ENCODE data around the gene LHFPL4.

DNA sequence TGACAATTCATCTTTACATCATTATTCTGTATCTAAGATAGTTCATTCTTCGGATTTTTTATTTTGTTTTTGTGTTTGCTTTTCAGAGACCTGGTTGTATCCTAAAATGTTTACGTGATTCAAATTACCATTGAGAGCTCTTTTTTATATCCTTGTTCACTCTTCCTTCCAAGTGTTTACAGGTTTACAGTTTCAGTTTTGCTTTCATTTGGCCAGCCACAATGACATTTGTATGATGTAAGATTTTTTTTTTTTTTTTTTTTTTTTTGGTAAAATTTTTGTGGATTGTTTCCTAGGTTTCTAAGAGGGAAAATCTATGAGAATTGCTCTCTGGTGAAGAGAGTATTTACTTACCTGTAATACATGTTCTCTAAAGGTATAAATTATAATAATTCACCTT, 101.2 kb downstream of the LHFPL4 start:
- TF ChIP-seq, protein P1, sequence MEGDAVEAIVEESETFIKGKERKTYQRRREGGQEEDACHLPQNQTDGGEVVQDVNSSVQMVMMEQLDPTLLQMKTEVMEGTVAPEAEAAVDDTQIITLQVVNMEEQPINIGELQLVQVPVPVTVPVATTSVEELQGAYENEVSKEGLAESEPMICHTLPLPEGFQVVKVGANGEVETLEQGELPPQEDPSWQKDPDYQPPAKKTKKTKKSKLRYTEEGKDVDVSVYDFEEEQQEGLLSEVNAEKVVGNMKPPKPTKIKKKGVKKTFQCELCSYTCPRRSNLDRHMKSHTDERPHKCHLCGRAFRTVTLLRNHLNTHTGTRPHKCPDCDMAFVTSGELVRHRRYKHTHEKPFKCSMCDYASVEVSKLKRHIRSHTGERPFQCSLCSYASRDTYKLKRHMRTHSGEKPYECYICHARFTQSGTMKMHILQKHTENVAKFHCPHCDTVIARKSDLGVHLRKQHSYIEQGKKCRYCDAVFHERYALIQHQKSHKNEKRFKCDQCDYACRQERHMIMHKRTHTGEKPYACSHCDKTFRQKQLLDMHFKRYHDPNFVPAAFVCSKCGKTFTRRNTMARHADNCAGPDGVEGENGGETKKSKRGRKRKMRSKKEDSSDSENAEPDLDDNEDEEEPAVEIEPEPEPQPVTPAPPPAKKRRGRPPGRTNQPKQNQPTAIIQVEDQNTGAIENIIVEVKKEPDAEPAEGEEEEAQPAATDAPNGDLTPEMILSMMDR (IDR thresholded peaks at IDR 0.05; ENCODE audit: control extremely low read depth in 1 of 3, insufficient read depth in 1 of 3, low read depth in 1 of 3, low read length in 3 of 3) = no peak
- no peak for TF ChIP-seq SUZ12 (IDR thresholded peaks at IDR 0.05; ENCODE audit: low read length)
- TF ChIP-seq, protein P2, sequence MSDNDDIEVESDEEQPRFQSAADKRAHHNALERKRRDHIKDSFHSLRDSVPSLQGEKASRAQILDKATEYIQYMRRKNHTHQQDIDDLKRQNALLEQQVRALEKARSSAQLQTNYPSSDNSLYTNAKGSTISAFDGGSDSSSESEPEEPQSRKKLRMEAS (IDR thresholded peaks at IDR 0.05) = no peak
- no peak for TF ChIP-seq EZH2 (IDR thresholded peaks at IDR 0.05; ENCODE audit: low read depth, low read length, severe bottlenecking)
- TF ChIP-seq EP300 (IDR thresholded peaks at IDR 0.05; ENCODE audit: borderline replicate concordance in 1 of 2, low read depth in 2 of 2, low read length in 2 of 2) = no peak
- TF ChIP-seq KDM4A (IDR thresholded peaks at IDR 0.05; ENCODE audit: low read depth, low read length, severe bottlenecking) = no peak
- TF ChIP-seq TCF12 (IDR thresholded peaks at IDR 0.05; ENCODE audit: low read depth, low read length) = no peak

Data from H1 (cell line).